ENCODE measurements around the gene LCOR. TPM values are rescaled to one million over a fixed set of nuclear protein-coding genes. Genes with fewer than 3 reads are reported as not detected.

LCOR gene
- total RNA-seq (2021), result 39.8 and 42.1 TPM in 2 replicates
- long read RNA-seq, full-length matches to known transcripts, result 7 of 46 reads
- long read RNA-seq, partial matches to known transcripts, result 6 of 46 reads
- long read RNA-seq, other reads (novel, unspliced or antisense), result 33 of 46 reads

GRCh38 chr10:96831867-96832720 is at the start of gene LCOR:
LCOR (plus strand) TSS chr10:96832298; CDS start chr10:96949058, 116,760 bp downstream.
- H2BK15ac ChIP-seq (ENCODE audit: low read depth, low read length), result no peak within 1 kb of the TSS

More at GRCh38 chr10:96831867-96832720, at the start of gene LCOR:
- H3K27ac Mint-ChIP-seq, result peak within 1 kb of the TSS; percentile 95 to 96 (median 96); a peak in 6 of 7 replicates
- peak within 1 kb of the TSS; percentile 97 for H3K14ac ChIP-seq (ENCODE audit: insufficient read depth, low read length)
- H2BK5ac ChIP-seq (ENCODE audit: insufficient read length, low read length), result no peak within 1 kb of the TSS
- H2BK12ac ChIP-seq (ENCODE audit: insufficient read length, low read depth, low read length), result no peak within 1 kb of the TSS
- no peak within 1 kb of the TSS for H4K5ac ChIP-seq (ENCODE audit: insufficient read length, low read depth, low read length)
- H3K23me2 ChIP-seq (ENCODE audit: insufficient read length, low read depth, low read length, poor library complexity, severe bottlenecking), result peaks cover 3% of the 10 kb centered on the region
- no peak within 1 kb of the TSS for H3K56ac ChIP-seq (ENCODE audit: insufficient read length, low read depth, low read length)
- no peak within 1 kb of the TSS for H2BK120ac ChIP-seq (ENCODE audit: low read depth, low read length, poor library complexity, severe bottlenecking)
- no peak within 1 kb of the TSS for H2AK5ac ChIP-seq (ENCODE audit: insufficient read length, low read length)
- no peaks in the 10 kb centered on the region for H4K20me1 ChIP-seq (ENCODE audit: control insufficient read depth, insufficient read depth, insufficient read length)
- H3K4me3 Mint-ChIP-seq, result peak within 1 kb of the TSS; percentile 84 to 90
- no CpG with 5 or more reads among the region's 112 CpGs for WGBS (ENCODE audit: extremely low coverage, insufficient read length, low lambda C conversion rate)
- peak within 1 kb of the TSS; percentile 84 for H3K9ac ChIP-seq (ENCODE audit: extremely low read depth, insufficient read length, low read length)
- H3K4me2 ChIP-seq (ENCODE audit: insufficient read depth, insufficient read length, low read length), result peak within 1 kb of the TSS; percentile 81
- peaks cover 3% of the 10 kb centered on the region; the same call in 1 of the 2 replicates for H3K27me3 Mint-ChIP-seq (ENCODE audit: low read depth)
- peak within 1 kb of the TSS; percentile 41 for H3K27ac ChIP-seq (ENCODE audit: insufficient read length, low read depth, low read length)
- TF ChIP-seq, protein P1, sequence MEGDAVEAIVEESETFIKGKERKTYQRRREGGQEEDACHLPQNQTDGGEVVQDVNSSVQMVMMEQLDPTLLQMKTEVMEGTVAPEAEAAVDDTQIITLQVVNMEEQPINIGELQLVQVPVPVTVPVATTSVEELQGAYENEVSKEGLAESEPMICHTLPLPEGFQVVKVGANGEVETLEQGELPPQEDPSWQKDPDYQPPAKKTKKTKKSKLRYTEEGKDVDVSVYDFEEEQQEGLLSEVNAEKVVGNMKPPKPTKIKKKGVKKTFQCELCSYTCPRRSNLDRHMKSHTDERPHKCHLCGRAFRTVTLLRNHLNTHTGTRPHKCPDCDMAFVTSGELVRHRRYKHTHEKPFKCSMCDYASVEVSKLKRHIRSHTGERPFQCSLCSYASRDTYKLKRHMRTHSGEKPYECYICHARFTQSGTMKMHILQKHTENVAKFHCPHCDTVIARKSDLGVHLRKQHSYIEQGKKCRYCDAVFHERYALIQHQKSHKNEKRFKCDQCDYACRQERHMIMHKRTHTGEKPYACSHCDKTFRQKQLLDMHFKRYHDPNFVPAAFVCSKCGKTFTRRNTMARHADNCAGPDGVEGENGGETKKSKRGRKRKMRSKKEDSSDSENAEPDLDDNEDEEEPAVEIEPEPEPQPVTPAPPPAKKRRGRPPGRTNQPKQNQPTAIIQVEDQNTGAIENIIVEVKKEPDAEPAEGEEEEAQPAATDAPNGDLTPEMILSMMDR (conservative IDR thresholded peaks at IDR 0.05), result no peak
- no peaks in the 10 kb centered on the region for H3K9me3 Mint-ChIP-seq
- peaks cover 17% of the 10 kb centered on the region; the same call in 1 of the 2 replicates for H3K79me2 ChIP-seq (ENCODE audit: insufficient read depth, low read length)
- H3K36me3 Mint-ChIP-seq (ENCODE audit: insufficient read depth in 1 of 3, low read depth in 3 of 3), result peaks cover 3 to 13% (median 6%) of the 10 kb centered on the region in 3 experiments; a peak in 6 of 7 replicates
- H3K79me1 ChIP-seq (ENCODE audit: insufficient read depth, low read depth, low read length, poor library complexity, severe bottlenecking), result no peaks in the 10 kb centered on the region
- H3K23ac ChIP-seq (ENCODE audit: insufficient read length, low read depth, low read length), result no peak within 1 kb of the TSS
- peak; percentile 85 for DNase-seq
- H3K9me3 ChIP-seq (ENCODE audit: control insufficient read depth, low read depth, low read length), result no peaks in the 10 kb centered on the region
- no peak within 1 kb of the TSS for H3T11ph ChIP-seq (ENCODE audit: low read length)
- H3K4me1 ChIP-seq (ENCODE audit: insufficient read depth, low read length), result no peaks in the 10 kb centered on the region; the same call in 1 of the 2 replicates
- H3K27me3 ChIP-seq (ENCODE audit: insufficient read depth, low read length), result no peaks in the 10 kb centered on the region
- no peak within 1 kb of the TSS for H3K4ac ChIP-seq (ENCODE audit: low read depth, low read length)
- peaks cover 37 to 42% of the 10 kb centered on the region in 2 experiments for H3K4me1 Mint-ChIP-seq
- H4K8ac ChIP-seq (replicated peaks; ENCODE audit: insufficient read length, low read depth, low read length), result no peak within 1 kb of the TSS
- H2BK20ac ChIP-seq (ENCODE audit: low read depth, low read length, poor library complexity, severe bottlenecking), result no peak within 1 kb of the TSS
- H2AFZ ChIP-seq (ENCODE audit: low read length), result no peak within 1 kb of the TSS
- H4K91ac ChIP-seq (ENCODE audit: insufficient read length, low read depth, low read length), result no peak within 1 kb of the TSS
- H3K18ac ChIP-seq (ENCODE audit: insufficient read length, low read depth, low read length), result peak within 1 kb of the TSS; percentile 98

Measured in H9 (cell line).